GM18519 (cell line): Measurements from ENCODE around the gene SETD3.

ENCODE experiments used
- ATAC-seq: cut with Tn5 transposase; IDR thresholded peaks from one replicate; pipeline ENCODE4 v1.9.1; 2021; ENCODE audit warnings: mild to moderate bottlenecking, moderate library complexity; ENCODE audit not compliant: unreplicated experiment, low FRiP score

Gene SETD3

DNA sequence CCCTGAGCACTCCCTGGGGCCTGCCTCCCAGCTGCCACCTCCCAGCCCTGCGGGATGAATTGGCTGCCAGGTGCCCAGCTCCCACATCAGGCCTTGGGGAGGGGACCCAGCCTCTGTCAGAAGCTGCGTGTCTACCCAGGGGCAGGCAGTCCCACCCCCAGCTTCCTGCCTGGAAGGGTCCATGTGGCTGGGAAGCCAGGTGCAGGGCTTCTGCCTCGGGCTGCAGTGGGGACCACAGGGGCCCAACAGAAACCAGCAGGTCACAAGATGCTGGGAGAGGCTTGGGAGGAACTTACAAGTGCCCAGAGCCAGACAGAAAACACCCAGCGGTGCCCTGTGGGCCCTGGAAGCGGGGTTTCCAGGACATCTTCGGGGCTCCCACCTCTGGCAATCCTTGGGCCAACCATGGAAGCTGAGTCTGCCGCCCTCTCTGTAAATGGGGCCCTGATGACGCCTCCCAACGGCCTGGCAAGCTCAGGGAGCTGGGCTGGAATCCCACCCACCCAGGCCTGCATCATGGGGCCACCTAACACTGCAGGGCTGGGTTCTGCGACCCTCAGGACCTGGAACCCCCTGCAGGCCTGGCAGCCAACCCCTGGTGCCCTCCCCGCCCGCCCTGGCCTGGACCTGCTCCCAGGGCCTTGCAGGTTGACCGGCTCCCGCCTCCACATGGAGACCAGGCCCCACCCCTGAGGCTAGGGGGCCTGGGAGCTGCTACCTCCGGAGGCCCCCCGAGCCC, 37.2 kb upstream of the SETD3 start:
- ATAC-seq: no peak

DNA sequence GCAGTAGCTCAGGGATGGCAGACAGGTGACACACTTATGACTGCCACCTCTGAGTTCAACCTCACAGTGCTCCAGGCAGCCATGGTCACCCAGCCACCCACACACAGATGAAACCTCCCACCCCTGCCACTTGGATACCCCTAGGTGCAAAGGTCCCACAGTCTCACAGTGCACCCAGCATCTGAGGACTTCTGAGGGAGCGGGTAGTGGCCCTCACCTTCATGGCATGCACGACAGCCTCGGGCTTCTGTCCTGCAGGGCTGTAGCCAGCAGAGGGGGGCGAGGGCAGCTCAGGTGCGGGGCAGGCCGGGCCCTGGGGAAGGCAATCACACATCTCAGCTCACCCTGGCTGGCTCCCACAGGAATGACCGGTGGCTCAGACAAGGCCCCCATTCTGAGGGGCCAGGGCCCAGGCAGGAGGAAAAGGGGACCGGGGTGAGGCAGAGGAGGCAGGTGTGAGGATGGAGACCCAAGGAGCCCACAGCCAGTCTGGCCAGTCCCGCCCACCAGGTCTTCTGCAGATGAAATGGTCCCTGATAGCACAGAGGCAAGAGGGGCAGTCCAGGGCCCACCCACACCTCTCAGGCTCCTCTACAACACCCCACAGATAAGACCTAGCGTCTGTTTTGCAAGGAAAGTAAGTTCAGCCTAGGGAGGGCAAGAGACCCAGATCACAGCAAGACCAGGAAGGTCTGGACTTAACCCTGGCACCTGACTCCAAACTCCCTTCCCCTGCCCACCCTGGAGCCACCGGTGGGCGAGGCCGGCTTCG, 36.4 kb upstream of the SETD3 start:
- no peak for ATAC-seq

DNA sequence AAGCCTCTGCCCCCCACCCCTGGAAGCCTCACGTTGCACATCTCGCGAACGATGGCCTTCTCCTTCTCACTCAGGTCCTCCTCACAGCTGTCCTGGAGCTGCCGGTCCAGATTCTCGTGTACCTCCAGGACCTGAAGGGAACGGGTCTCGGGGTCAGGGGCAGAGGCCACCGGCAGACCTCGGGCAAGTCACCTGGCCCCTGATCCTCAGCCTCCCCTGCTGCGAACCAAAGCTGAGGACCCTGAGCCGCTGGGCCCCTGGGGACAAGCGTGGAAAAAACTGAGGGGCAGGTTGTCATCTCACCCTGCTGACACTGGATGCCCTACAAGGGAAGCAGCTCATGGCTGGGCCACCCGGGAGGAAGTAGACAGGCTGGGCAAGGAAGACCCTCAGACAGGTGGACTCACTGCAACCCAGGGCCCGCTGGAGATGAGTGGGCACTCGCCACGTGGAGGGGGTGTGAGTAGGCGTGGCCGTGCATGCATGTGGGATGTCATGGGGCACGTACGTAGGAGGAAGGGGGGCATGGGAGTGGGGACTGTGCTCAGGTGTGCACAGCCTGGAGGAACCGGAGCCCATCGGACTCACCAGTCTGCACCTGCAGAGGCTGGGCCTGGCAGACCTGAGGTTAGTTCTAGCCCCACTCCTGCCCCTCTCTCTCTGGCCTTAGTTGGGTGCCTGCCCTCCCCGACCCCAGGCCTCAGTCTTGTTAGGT, 35.7 kb upstream of the SETD3 start:
- no peak for ATAC-seq

DNA sequence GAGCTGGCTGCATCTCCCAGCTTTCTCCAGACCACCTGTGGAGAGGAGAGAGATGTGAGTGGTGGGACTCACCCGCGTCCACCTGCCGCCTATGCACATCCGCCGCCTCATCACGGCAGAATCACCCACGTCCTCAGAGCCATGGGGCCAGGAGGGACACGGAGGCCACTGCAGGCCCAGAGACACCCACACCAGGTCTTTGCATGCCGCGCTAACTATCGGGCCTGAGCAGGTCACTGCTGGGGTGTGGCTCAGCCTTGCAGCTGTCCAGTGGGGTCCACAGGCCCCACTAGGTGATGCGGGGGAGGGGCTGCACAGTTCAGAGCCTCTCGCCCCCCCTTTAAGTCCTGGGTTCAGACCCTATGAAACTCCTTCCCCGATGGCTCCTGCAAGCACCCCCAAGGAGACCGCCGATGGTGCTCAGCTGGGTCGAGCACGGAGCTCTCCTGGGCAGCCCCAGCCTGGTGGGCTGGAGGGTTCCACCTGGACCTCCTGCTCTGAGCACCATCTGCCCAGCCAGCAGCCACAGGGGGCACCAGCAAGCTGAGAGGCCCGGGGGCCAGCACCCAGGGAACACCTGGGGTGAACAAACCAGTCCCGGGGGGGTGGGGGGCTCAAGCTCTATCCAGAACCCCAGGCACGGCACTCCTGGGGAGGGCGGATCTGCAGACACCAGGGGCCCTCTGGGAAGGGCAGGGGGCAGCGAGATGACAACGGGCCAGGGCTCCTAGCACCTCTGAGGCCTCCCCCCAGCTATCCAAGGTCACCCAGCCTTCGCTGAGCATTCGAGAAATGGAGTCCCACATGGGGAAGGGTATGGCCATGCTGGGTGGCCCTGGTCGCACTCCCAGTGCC, 34.9 kb upstream of the SETD3 start:
- ATAC-seq: no peak

DNA sequence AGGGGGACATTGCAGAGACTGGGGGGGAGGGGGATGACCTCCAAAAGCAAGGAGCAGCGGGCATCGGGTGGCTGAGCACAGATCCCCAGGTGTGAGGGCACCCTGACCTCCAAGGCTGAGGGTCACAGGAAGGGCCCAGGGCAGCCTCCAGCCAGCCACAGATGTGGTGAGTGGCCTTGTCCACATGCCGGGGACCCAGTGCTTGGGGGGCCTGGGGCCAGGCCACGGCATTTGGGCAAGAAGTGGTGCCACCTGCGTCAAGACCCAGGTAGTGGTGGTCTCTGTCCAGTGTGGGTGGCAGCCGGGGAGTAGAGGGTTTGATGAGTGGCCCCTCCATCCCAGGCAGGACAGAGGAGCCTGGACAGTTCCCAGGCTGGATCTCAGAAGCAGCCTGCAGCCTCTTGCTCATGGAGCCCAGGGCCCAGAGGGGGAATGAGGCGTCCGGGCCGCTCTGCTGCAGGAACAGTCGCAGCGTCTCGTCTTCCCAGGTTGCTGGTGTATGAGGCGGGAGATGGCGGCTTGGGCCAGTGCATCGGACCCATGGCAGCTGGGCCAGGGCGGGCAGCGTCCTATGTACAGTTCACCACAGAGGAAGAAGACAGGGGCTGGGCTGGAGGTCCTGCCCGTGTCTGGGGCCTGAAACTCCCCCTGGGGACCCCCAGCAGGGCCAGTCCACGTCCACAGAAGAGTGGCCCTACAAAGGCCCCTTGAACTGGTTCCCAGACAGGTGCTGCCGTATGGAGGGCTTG, 34.1 kb upstream of the SETD3 start:
- no peak for ATAC-seq

- ATAC-seq: no peak
These were observed 33.4 kb upstream of the SETD3 start for GRCh38 chr14:99513946-99514551.

GRCh38 chr14:99513183-99513694, 32.6 kb upstream of the SETD3 start:
- no peak for ATAC-seq

DNA sequence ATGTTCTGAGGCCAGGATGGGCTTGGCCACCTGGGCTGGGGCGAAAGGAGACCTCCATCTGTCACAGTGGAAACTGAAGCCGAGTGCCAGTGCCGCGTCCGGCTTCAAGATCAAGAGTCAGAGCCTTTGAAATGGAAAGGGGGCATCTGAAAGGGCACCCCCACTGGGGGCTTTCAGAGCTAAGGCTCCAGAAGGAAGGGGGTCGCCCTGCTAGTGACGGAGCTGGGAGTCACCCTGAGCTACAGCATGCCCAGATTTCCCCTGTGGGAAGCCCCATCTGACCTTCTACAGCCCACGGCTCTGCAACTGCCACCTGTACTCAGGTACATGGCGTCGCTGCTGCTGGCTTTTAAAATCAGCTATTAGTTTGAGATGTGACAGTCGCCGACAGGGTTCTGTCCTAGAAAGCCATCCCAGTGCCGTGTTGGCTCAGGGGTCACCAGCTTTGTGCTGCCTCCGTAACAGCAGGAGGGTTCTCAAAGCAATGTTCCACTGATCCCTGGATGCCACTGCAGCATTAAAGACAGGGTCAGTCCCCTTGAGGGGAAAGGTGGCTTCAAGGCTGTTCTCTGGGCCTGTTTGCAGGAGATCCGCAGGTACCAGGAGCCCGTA, 32.0 kb upstream of the SETD3 start:
- ATAC-seq: no peak

DNA sequence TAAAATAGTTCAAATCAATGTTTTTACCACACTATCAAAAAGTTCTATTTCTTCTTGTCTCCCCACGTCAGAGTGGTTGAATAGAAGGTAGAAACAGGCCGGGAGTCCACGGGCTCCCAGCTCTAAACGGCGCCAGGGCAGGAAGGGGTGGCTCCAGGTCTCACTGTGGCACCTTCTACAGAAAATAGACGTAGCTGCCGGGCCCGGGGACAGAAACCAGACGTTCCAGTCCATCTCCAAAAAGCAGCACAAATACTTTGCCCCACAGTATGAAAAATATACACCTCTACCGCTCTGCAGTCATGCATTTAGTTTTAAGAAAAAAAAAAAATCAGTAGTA, 31.4 kb upstream of the SETD3 start:
- no peak for ATAC-seq

- ATAC-seq: no peak
These were observed 30.9 kb upstream of the SETD3 start for GRCh38 chr14:99511421-99512109.

- no peak for ATAC-seq
These were observed 30.0 kb upstream of the SETD3 start for GRCh38 chr14:99510556-99511139.

GRCh38 chr14:99509871-99510555, 29.4 kb upstream of the SETD3 start:
- ATAC-seq: no peak

GRCh38 chr14:99508896-99509629, 28.4 kb upstream of the SETD3 start:
- no peak for ATAC-seq

DNA sequence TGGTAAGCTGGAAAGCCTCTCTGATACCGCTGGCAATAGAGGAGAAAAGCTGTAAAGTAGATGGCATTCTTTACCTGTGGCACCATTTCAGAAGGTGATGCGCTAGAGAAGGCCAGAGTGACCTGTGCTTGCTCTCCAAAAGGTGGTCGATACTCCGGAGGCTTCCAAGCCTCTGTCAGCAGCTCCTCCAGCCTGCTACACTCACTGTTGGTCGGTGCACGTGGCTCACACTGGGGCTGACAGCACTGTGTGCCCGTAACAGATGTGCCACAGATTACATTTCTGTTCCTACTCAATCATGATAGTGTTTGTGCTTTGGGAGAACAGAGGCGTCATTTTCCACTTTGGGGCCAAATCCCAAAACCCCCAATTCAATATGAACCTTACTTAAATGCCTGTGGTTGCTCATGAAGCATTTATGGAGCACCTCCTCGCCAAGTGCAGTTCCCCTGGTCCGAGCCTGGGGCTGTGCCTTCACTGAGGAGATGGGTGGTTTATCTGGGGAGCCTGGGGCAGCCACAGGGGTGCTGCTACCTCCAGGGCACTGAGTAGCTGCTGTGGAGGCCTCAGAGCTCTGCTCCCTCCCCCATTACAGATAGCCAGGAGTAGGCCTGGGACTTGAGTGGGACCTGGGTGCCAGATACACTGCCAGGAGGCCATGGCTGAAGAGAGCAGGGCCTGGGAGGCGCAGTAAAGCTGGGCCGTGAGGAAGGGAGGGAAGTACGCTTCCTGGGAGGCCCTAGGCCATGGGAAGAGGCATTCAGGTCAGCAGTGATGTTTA, 27.4 kb upstream of the SETD3 start:
- ATAC-seq: no peak

- ATAC-seq: no peak
These were observed 25.6 kb upstream of the SETD3 start for GRCh38 chr14:99506276-99506675.

DNA sequence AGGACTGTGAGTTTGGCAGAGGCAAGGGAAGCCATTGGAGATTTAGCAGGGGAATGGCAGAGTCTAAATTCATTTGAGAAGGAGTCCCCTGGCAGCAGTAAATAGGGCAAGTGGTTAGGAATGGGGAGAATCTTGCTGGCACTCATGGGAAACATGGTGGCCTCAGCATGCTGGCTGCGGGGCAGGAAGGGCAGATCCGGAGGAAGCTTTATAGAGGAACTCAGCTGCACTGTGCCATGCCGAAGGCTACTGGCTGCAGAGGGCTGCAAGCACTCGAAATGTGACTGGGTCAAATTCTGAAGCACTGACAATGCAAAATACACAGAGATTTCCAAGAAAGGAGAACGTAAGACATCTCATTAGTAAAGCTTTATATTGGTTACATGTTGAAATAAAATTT, 24.4 kb upstream of the SETD3 start:
- no peak for ATAC-seq
